ENCODE results near the gene POC5.

DNA sequence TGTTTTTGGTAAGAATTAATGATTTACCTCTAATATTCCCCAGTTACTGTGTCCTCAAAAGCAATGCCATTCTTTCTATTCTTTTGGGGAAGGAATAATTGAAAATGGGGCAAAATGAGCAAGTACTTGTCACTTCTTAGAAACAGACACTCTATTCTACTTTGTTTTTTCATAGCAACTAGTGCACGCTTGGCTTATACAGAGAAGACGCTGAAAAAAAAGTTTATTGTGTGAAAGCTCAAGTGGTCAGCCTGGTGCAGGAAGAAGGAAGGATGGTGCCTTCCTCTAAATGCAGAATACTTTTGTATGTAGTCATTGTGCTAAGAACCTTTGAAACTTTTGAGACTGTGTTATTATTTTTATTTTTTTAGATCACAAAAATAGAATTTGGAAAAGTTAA lies 76.4 kb downstream of the POC5 start:
- TF ChIP-seq POLR2A (IDR thresholded peaks at IDR 0.05) (no peak), CTCF (IDR thresholded peaks at IDR 0.05) (no peak)

All from body of pancreas (tissue), 4 donors.